ENCODE measurements around the gene MED12. TPM values are rescaled to one million over a fixed set of nuclear protein-coding genes. Genes with fewer than 3 reads are reported as not detected.

Gene MED12
- total RNA-seq, 2 donors from 2014 or later: 29.4 to 82.3 TPM

DNA sequence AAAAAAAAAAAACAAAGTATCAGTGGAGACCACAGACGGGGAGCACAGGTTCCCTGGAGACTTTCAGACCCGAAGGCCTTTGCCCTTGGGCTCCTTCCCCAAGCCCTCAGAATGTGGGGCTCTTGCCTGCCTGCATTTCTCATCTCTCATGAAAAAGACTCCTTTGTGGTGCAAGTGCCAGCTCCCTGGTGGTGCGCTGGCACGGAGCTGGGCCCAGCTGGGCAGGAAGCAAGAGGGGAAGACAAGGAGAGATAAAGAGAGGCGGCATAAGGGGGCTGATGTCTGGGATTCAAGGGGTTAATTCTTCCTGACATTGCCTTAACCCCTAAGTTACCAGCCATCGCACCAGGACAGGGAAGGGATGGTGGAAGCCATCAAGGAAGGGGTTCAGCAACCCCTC, 48.1 kb downstream of the MED12 start:
- H3K4me3 ChIP-seq: no peak overlapping the region
- no peak overlapping the region for H3K27ac ChIP-seq
- H3K36me3 ChIP-seq: no peaks in the 10 kb centered on the region
- no peaks in the 10 kb centered on the region for H3K27me3 ChIP-seq (replicated peaks; ENCODE audit: insufficient read depth)
- TF ChIP-seq POLR2A (IDR thresholded peaks at IDR 0.05) (no peak), CTCF (IDR thresholded peaks at IDR 0.05) (no peak), POLR2AphosphoS5 (IDR thresholded peaks at IDR 0.05) (no peak)
- DNase-seq (ENCODE audit: low spot score): no peak
- intact Hi-C loops (cut with DNase I): no loop called here
- WGBS: 76% methylated on average over 6 of the region's 6 CpGs
- H3K4me1 ChIP-seq (replicated peaks): no peaks in the 10 kb centered on the region
- no peaks in the 10 kb centered on the region for H3K9me3 ChIP-seq

- WGBS: 89% methylated on average over 13 of the region's 17 CpGs
- intact Hi-C loops (cut with DNase I): no loop called here
- TF ChIP-seq CTCF (IDR thresholded peaks at IDR 0.05): no peak
- TF ChIP-seq POLR2AphosphoS5 (IDR thresholded peaks at IDR 0.05): no peak
- TF ChIP-seq POLR2A (IDR thresholded peaks at IDR 0.05): no peak
These were observed 48.8 kb downstream of the MED12 start for GRCh38 chrX:71167031-71167781.

DNA sequence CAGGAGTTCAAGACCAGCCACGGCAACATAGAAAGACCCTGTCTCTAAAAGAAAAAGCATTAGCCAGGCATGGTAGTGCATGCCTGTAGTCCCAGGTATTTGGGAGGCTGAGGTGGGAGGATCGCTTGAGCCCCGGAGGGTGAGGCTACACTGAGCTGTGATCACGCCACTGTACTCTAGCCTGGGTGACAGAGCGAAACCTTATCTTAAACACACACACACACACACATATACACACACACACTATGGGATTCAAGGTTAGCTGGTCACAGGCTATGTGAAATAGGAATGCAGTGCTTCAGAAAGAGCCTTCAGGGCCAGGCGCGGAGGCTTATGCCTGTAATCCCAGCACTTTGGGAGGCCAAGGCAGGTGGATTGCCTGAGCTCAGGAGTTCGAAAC, 49.7 kb downstream of the MED12 start:
- TF ChIP-seq POLR2AphosphoS5 (IDR thresholded peaks at IDR 0.05) (no peak), CTCF (IDR thresholded peaks at IDR 0.05) (no peak), POLR2A (IDR thresholded peaks at IDR 0.05) (no peak)
- Histone ChIP-seq H3K36me3 (no peaks in the 10 kb centered on the region), H3K4me1 (replicated peaks) (no peaks in the 10 kb centered on the region), H3K27me3 (replicated peaks; ENCODE audit: insufficient read depth) (no peaks in the 10 kb centered on the region), H3K4me3 (no peak overlapping the region), H3K27ac (no peak overlapping the region), H3K9me3 (no peaks in the 10 kb centered on the region)
- WGBS: 97% methylated on average over 8 of the region's 8 CpGs
- no peak for DNase-seq (ENCODE audit: low spot score)
- intact Hi-C loops (cut with DNase I): no loop called here

More at GRCh38 chrX:71167031-71167781, 48.8 kb downstream of the MED12 start:
- H3K4me1 ChIP-seq (replicated peaks): no peaks in the 10 kb centered on the region
- no peaks in the 10 kb centered on the region for H3K27me3 ChIP-seq (replicated peaks; ENCODE audit: insufficient read depth)
- no peak overlapping the region for H3K27ac ChIP-seq
- H3K9me3 ChIP-seq: no peaks in the 10 kb centered on the region
- no peak for DNase-seq (ENCODE audit: low spot score)
- H3K36me3 ChIP-seq: no peaks in the 10 kb centered on the region
- H3K4me3 ChIP-seq: no peak overlapping the region

- TF ChIP-seq POLR2AphosphoS5 (IDR thresholded peaks at IDR 0.05) (no peak), POLR2A (IDR thresholded peaks at IDR 0.05) (no peak), CTCF (IDR thresholded peaks at IDR 0.05) (no peak)
- DNase-seq (ENCODE audit: low spot score): no peak
- no peaks in the 10 kb centered on the region for H3K9me3 ChIP-seq
- no peaks in the 10 kb centered on the region for H3K36me3 ChIP-seq
- intact Hi-C loops (cut with DNase I): no loop called here
- no peaks in the 10 kb centered on the region for H3K4me1 ChIP-seq (replicated peaks)
- WGBS: 86% methylated on average over 14 of the region's 22 CpGs
- no peak overlapping the region for H3K4me3 ChIP-seq
- H3K27me3 ChIP-seq (replicated peaks; ENCODE audit: insufficient read depth): no peaks in the 10 kb centered on the region
- no peak overlapping the region for H3K27ac ChIP-seq
These were observed 51.2 kb downstream of the MED12 start for GRCh38 chrX:71169586-71169985.

GRCh38 chrX:71170660-71171059, 52.3 kb downstream of the MED12 start:
- no peaks in the 10 kb centered on the region for H3K9me3 ChIP-seq
- no peaks in the 10 kb centered on the region for H3K36me3 ChIP-seq
- whole genome bisulfite sequencing: 92% methylated on average over 5 of the region's 5 CpGs
- no peak for DNase-seq (ENCODE audit: low spot score)
- H3K4me3 ChIP-seq: no peak overlapping the region
- no peaks in the 10 kb centered on the region for H3K27me3 ChIP-seq (replicated peaks; ENCODE audit: insufficient read depth)
- intact Hi-C loops (cut with DNase I): no loop called here
- no peak for TF ChIP-seq POLR2A (IDR thresholded peaks at IDR 0.05)
- no peaks in the 10 kb centered on the region for H3K4me1 ChIP-seq (replicated peaks)
- no peak overlapping the region for H3K27ac ChIP-seq
